HepG2 (cell line): ENCODE results near the gene FXYD1. TPM values are rescaled to one million over a fixed set of nuclear protein-coding genes. Genes with fewer than 3 reads are reported as not detected.

Source experiments
- ATAC-seq: fragments of 200-7000 bp; cut with Tn5 transposase; 3 replicates; pipeline ENCODE4 v1.9.1; 2020; ENCODE audit warnings: mild to moderate bottlenecking, moderate library complexity
- BruUV-seq: library from RNA; stranded (reverse); fragments of 400-500 nt; replicated peaks from 2 replicates; lab custom pipeline; 2021; lab: Mats Ljungman, UMichigan
- CTCF ChIA-PET: fragments of 300-600 bp; formaldehyde crosslinking; extraction: SDS; loops from one replicate; lab custom pipeline; 2021; ENCODE audit warnings: low total read pairs, inconsistent platforms, low intra/inter-chr PET ratio; lab: Yijun Ruan, JAX
- POLR2A ChIA-PET: fragments of 350-600 bp; sonication (Branson Sonifier 250); formaldehyde crosslinking; loops from one replicate; lab custom pipeline; 2020; ENCODE audit warnings: antibody characterized with exemption, inconsistent platforms; lab: Yijun Ruan, JAX
- DNase-seq: peaks from one replicate; pipeline ENCODE4 v3.0.0-alpha.2; 2015; ENCODE audit warnings: low spot score
- FAIRE-seq: peaks from 3 replicates; lab custom pipeline; 2011; peaks lifted over from hg19 to GRCh38; lab: Jason Lieb, UNC
- H2AFZ ChIP-seq: one replicate; pipeline ENCODE4 v1.6.1; 2011; ENCODE audit warnings: low read length, inconsistent platforms
- H3K27ac ChIP-seq: fragments of 300-600 bp; 3 replicates; pipeline ENCODE4 v1.8.0; 2011; ENCODE audit warnings: mixed run types, mild to moderate bottlenecking, mixed read lengths, low read length, inconsistent platforms; ENCODE audit not compliant: insufficient read depth; ENCODE audit errors: extremely low read length
- H3K27me3 ChIP-seq, 2 experiments: fragments of 200-600 bp in 1 of 2; 2 replicates in 1 of 2; 3 replicates in 1 of 2; pipeline versions ENCODE4 v1.6.0 to v1.8.0; 2011; ENCODE audit warnings: low read length in 2 of 2, mild to moderate bottlenecking in 2 of 2, moderate library complexity in 2 of 2, inconsistent platforms in 1 of 2; ENCODE audit not compliant: insufficient read depth in 2 of 2, control insufficient read depth in 1 of 2
- H3K36me3 ChIP-seq, 2 experiments: fragments of 200-600 bp in 1 of 2; replicated peaks in 1 of 2; 2 replicates in 1 of 2; 3 replicates in 1 of 2; pipeline versions ENCODE4 v1.5.1 to v1.8.0; 2011; ENCODE audit warnings: low read length in 2 of 2, inconsistent platforms in 1 of 2; ENCODE audit not compliant: insufficient read depth in 2 of 2, control insufficient read depth in 1 of 2
- H3K4me1 ChIP-seq: 2 replicates; pipeline ENCODE4 v1.5.1; 2012; ENCODE audit warnings: low read length, inconsistent platforms; ENCODE audit not compliant: insufficient read depth
- H3K4me2 ChIP-seq: 2 replicates; pipeline ENCODE4 v1.6.0; 2011; ENCODE audit warnings: low read depth, low read length, inconsistent platforms
- H3K4me3 ChIP-seq, 3 experiments: fragments of 200-600 bp in 1 of 3; sonication (generic), shearing (Covaris generic) in 1 of 3; replicated peaks in 1 of 3; 2 replicates each; pipeline ENCODE4 v1.5.1; 2011 to 2016; ENCODE audit warnings: low read length in 3 of 3, inconsistent platforms in 2 of 3, low read depth in 2 of 3, mild to moderate bottlenecking in 2 of 3, control low read depth in 1 of 3, mixed read lengths in 1 of 3; ENCODE audit not compliant: insufficient read depth in 1 of 3
- H3K79me2 ChIP-seq: one replicate; pipeline ENCODE4 v1.6.1; 2011; ENCODE audit warnings: low read length, inconsistent platforms; ENCODE audit not compliant: insufficient read depth
- H3K9ac ChIP-seq: 2 replicates; pipeline ENCODE4 v1.6.0; 2011; ENCODE audit warnings: mild to moderate bottlenecking, low read depth, low read length, inconsistent platforms; ENCODE audit not compliant: insufficient read depth
- H3K9me3 ChIP-seq: 2 replicates; pipeline ENCODE4 v1.5.1; 2012; ENCODE audit warnings: mild to moderate bottlenecking, low read length
- H4K20me1 ChIP-seq: 2 replicates; pipeline ENCODE4 v1.6.0; 2011; ENCODE audit warnings: inconsistent platforms, mild to moderate bottlenecking, low read length, moderate library complexity; ENCODE audit not compliant: insufficient read depth
- AGO2 ChIP-seq: fragments of 200-400 bp; formaldehyde crosslinking; optimal IDR thresholded peaks from 2 replicates; pipeline ENCODE3; 2017; ENCODE audit warnings: mild to moderate bottlenecking, low read depth, low read length, moderate library complexity
- AHR ChIP-seq: IDR thresholded peaks from 2 replicates; pipeline ENCODE4 v1.6.1; 2018; ENCODE audit warnings: missing genetic modification reagents, missing compliant biosample characterization
- CENPBD1 ChIP-seq: sonication (generic); formaldehyde crosslinking; IDR thresholded peaks from 2 replicates; pipeline ENCODE4 v1.8.0; 2022; ENCODE audit warnings: missing genetic modification reagents, low read depth, mild to moderate bottlenecking, borderline replicate concordance
- CENPX ChIP-seq: sonication (generic); formaldehyde crosslinking; IDR thresholded peaks from 2 replicates; pipeline ENCODE4 v1.9.0; 2021; ENCODE audit warnings: mild to moderate bottlenecking, missing genetic modification reagents, moderate library complexity
- DMTF1 ChIP-seq: sonication (generic); formaldehyde crosslinking; IDR thresholded peaks from 2 replicates; pipeline ENCODE4 v1.4.0; 2020; ENCODE audit warnings: mild to moderate bottlenecking, missing genetic modification reagents
- LCORL ChIP-seq, 2 experiments: fragments of 450-650 bp in 1 of 2; sonication (generic) in 1 of 2; formaldehyde crosslinking in 1 of 2; IDR thresholded peaks; 2 replicates each; pipeline versions ENCODE4 v1.5.0 to v1.6.1; 2017 to 2020; ENCODE audit warnings: antibody characterized with exemption in 1 of 2, missing genetic modification reagents in 1 of 2
- POLR2AphosphoS5 ChIP-seq: IDR thresholded peaks from 2 replicates; pipeline ENCODE4 v1.6.1; 2012; ENCODE audit warnings: low read depth, low read length
- SMARCE1 ChIP-seq: fragments of 450-650 bp; IDR thresholded peaks from 2 replicates; pipeline ENCODE4 v1.6.1; 2017; ENCODE audit warnings: borderline replicate concordance
- SP140L ChIP-seq: sonication (generic); formaldehyde crosslinking; IDR thresholded peaks from 2 replicates; pipeline ENCODE4 v1.4.0; 2020; ENCODE audit warnings: missing genetic modification reagents, borderline replicate concordance
- ZNF569 ChIP-seq: sonication (generic); formaldehyde crosslinking; IDR thresholded peaks from 2 replicates; pipeline ENCODE4 v1.5.0; 2020; ENCODE audit warnings: mild to moderate bottlenecking, missing genetic modification reagents, moderate library complexity, borderline replicate concordance
- ZNF782 ChIP-seq: sonication (generic); formaldehyde crosslinking; IDR thresholded peaks from 2 replicates; pipeline ENCODE4 v1.4.0; 2020; ENCODE audit warnings: missing genetic modification reagents, mild to moderate bottlenecking, borderline replicate concordance
- WGBS: methylation state at CpG from one replicate; pipeline ENCODE4 v1.1.6; 2017; ENCODE audit warnings: low lambda C conversion rate; 5-methylcytosine and 5-hydroxymethylcytosine counted together
- in situ Hi-C: cut with HindIII; loops from 2 replicates; pipeline ENCODE4 v1.10.0; 2017; ENCODE audit warnings: low pct_unique_long_range_greater_than_20kb; ENCODE audit not compliant: extremely low pct_ligation_motif_present
- intact Hi-C: fragments of 100-400 bp; cut with micrococcal nuclease; formaldehyde crosslinking; loops from one replicate; pipeline ENCODE4 v1.10.0; 2022; ENCODE audit not compliant: unreplicated experiment
- polyA plus RNA-seq, 8 experiments: library from polyadenylated mRNA; depleted of rRNA in 3 of 8; stranded (reverse) in 7 of 8; unstranded in 1 of 8; fragments of >200 nt; fragmentation: Illumina TruSeq in 4 of 8; extraction: Trizol in 4 of 8; gene quantifications; 2 replicates each; pipeline versions ENCODE4 v1.2.1 to v1.2.3, GENCODE V29; 2011 to 2016; ENCODE audit warnings: low read depth in 4 of 8, missing spikeins in 1 of 8, mixed read lengths in 1 of 8; ENCODE audit not compliant: insufficient read depth in 1 of 8
- total RNA-seq, 5 experiments: library from RNA; depleted of rRNA; stranded (reverse); fragments of >200 nt; fragmentation: Illumina TruSeq; extraction: Trizol; gene quantifications; 2 replicates each; pipeline ENCODE4 v1.2.3, GENCODE V29; 2016; ENCODE audit warnings: low read depth in 1 of 5
- TF ChIP-seq, protein P1 (sequence below): sonication (generic); formaldehyde crosslinking; IDR thresholded peaks from 2 replicates; pipeline ENCODE4 v1.5.0; 2020; ENCODE audit warnings: missing genetic modification reagents
- TF ChIP-seq, protein P2 (sequence below): sonication (generic); formaldehyde crosslinking; IDR thresholded peaks from 2 replicates; pipeline ENCODE4 v1.5.0; 2020; ENCODE audit warnings: mild to moderate bottlenecking, missing genetic modification reagents, borderline replicate concordance

The FXYD1 gene
- total and polyA plus RNA-seq, 2 of the 13 experiments (the other 11 are each of a cell fraction or from before 2014, with no cell fraction given): 31.2 TPM; not detected in 1

DNA sequence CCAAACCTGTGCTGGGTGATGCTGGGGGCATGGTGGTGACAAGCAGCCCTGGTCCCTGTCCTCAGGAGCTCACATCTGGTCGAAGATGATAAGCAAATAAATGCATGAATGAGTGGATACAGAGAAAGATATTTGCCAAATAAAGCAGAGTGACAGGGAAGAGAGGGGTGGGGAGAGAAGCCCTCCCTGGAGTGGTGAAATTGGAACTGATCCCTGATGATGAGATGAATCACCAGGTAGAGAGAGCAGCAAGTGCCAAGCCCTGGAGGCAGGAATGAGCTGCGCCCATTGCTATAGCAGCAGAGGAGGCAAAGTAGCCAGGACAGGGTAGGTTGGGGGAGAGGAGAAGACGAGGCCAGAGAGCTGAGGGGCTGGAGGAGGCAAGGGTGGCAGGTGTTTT lies 29.6 kb downstream of the FXYD1 start:
- BruUV-seq: no TSS peak
- Histone ChIP-seq H3K9ac (no peak overlapping the region), H3K4me3 (no peak overlapping the region), H3K36me3 (no peaks in the 10 kb centered on the region), H4K20me1 (no peaks in the 10 kb centered on the region), H3K4me1 (no peaks in the 10 kb centered on the region), H2AFZ (no peak overlapping the region), H3K9me3 (peaks cover 20% of the 10 kb centered on the region; the same call in 1 of the 2 replicates), H3K4me2 (no peak overlapping the region), H3K79me2 (no peaks in the 10 kb centered on the region), H3K27me3 (no peaks in the 10 kb centered on the region; a peak in 1 of 5 replicates), H3K27ac (no peak overlapping the region)
- 41% methylated on average over 3 of the region's 3 CpGs for WGBS
- intact Hi-C loops (no loop called here), in situ Hi-C loops (no loop called here)
- ChIA-PET CTCF (no interaction called here), POLR2A (no interaction called here)
- FAIRE-seq (no peak), DNase-seq (no peak), ATAC-seq (no peak)
- no peak for TF ChIP-seq ZNF782
- TF ChIP-seq AHR (CRISPR knock-in tag): no peak
- TF ChIP-seq, protein P1, sequence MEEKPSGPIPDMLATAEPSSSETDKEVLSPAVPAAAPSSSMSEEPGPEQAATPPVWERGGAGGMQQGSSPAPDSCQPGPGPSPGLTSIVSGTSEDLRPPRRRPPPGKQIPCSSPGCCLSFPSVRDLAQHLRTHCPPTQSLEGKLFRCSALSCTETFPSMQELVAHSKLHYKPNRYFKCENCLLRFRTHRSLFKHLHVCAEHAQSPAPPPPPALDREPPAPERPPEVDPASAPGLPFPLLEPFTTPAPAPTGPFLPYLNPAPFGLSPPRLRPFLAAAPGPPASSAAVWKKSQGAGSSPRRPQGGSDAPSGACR (CRISPR knock-in tag): no peak
- TF ChIP-seq SMARCE1: no peak
- TF ChIP-seq AGO2: no peak
- no peak for TF ChIP-seq LCORL (IDR thresholded peaks at IDR 0.05)
- TF ChIP-seq LCORL (CRISPR knock-in tag; IDR thresholded peaks at IDR 0.05): no peak
- TF ChIP-seq SP140L (CRISPR knock-in tag): no peak
- TF ChIP-seq ZNF569: no peak
- TF ChIP-seq POLR2AphosphoS5: no peak
- TF ChIP-seq DMTF1: no peak
- no peak for TF ChIP-seq CENPBD1 (CRISPR knock-in tag)
- TF ChIP-seq, protein P2, sequence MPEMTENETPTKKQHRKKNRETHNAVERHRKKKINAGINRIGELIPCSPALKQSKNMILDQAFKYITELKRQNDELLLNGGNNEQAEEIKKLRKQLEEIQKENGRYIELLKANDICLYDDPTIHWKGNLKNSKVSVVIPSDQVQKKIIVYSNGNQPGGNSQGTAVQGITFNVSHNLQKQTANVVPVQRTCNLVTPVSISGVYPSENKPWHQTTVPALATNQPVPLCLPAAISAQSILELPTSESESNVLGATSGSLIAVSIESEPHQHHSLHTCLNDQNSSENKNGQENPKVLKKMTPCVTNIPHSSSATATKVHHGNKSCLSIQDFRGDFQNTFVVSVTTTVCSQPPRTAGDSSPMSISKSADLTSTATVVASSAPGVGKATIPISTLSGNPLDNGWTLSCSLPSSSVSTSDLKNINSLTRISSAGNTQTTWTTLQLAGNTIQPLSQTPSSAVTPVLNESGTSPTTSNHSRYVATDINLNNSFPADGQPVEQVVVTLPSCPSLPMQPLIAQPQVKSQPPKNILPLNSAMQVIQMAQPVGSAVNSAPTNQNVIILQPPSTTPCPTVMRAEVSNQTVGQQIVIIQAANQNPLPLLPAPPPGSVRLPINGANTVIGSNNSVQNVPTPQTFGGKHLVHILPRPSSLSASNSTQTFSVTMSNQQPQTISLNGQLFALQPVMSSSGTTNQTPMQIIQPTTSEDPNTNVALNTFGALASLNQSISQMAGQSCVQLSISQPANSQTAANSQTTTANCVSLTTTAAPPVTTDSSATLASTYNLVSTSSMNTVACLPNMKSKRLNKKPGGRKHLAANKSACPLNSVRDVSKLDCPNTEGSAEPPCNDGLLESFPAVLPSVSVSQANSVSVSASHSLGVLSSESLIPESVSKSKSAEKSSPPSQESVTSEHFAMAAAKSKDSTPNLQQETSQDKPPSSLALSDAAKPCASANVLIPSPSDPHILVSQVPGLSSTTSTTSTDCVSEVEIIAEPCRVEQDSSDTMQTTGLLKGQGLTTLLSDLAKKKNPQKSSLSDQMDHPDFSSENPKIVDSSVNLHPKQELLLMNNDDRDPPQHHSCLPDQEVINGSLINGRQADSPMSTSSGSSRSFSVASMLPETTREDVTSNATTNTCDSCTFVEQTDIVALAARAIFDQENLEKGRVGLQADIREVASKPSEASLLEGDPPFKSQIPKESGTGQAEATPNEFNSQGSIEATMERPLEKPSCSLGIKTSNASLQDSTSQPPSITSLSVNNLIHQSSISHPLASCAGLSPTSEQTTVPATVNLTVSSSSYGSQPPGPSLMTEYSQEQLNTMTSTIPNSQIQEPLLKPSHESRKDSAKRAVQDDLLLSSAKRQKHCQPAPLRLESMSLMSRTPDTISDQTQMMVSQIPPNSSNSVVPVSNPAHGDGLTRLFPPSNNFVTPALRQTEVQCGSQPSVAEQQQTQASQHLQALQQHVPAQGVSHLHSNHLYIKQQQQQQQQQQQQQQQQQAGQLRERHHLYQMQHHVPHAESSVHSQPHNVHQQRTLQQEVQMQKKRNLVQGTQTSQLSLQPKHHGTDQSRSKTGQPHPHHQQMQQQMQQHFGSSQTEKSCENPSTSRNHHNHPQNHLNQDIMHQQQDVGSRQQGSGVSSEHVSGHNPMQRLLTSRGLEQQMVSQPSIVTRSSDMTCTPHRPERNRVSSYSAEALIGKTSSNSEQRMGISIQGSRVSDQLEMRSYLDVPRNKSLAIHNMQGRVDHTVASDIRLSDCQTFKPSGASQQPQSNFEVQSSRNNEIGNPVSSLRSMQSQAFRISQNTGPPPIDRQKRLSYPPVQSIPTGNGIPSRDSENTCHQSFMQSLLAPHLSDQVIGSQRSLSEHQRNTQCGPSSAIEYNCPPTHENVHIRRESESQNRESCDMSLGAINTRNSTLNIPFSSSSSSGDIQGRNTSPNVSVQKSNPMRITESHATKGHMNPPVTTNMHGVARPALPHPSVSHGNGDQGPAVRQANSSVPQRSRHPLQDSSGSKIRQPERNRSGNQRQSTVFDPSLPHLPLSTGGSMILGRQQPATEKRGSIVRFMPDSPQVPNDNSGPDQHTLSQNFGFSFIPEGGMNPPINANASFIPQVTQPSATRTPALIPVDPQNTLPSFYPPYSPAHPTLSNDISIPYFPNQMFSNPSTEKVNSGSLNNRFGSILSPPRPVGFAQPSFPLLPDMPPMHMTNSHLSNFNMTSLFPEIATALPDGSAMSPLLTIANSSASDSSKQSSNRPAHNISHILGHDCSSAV (CRISPR knock-in tag): no peak
- TF ChIP-seq CENPX: no peak
